ENCODE data around the gene VPS29.

VPS29 gene

GRCh38 chr12:110501752-110502738 lies at the start of gene VPS29, which contains the start of gene RAD9B:
TSS of gene VPS29 (minus strand) at chr12:110502111. CDS start at chr12:110502051, 60 bp downstream.
TSS of gene RAD9B (plus strand) at chr12:110502331. CDS start at chr12:110502338, 7 bp downstream.
- peak; percentile 96 for DNase-seq (ENCODE audit: low read depth in 2 of 2)

GRCh38 chr12:110550981-110551380 lies 49.1 kb upstream of the VPS29 start:
- no peak for DNase-seq (ENCODE audit: low read depth in 2 of 2)

- DNase-seq (ENCODE audit: low read depth in 2 of 2) = no peak
Measured at GRCh38 chr12:110549716-110550115, 47.8 kb upstream of the VPS29 start.

GRCh38 chr12:110548678-110549077 lies 46.8 kb upstream of the VPS29 start:
- peak; percentile 60 for DNase-seq (ENCODE audit: low read depth in 2 of 2)

GRCh38 chr12:110547090-110547489 lies 45.2 kb upstream of the VPS29 start:
- no peak for DNase-seq (ENCODE audit: low read depth in 2 of 2)

GRCh38 chr12:110546339-110546738 lies 44.4 kb upstream of the VPS29 start:
- DNase-seq (ENCODE audit: low read depth in 2 of 2) = peak; percentile 90 to 92

- no peak for DNase-seq (ENCODE audit: low read depth in 2 of 2)
Measured at GRCh38 chr12:110545812-110546211, 43.9 kb upstream of the VPS29 start.

- DNase-seq (ENCODE audit: low read depth in 2 of 2) = peak; percentile 93
Measured at GRCh38 chr12:110545259-110545658, 43.3 kb upstream of the VPS29 start.

- no peak for DNase-seq (ENCODE audit: low read depth in 2 of 2)
Measured at GRCh38 chr12:110543965-110544364, 42.1 kb upstream of the VPS29 start.

GRCh38 chr12:110543252-110543959 lies 41.5 kb upstream of the VPS29 start:
- DNase-seq (ENCODE audit: low read depth in 2 of 2) = no peak

- no peak for DNase-seq (ENCODE audit: low read depth in 2 of 2)
Measured at GRCh38 chr12:110540048-110540447, 38.1 kb upstream of the VPS29 start.

- no peak for DNase-seq (ENCODE audit: low read depth in 2 of 2)
Measured at GRCh38 chr12:110538869-110539622, 37.1 kb upstream of the VPS29 start.

- no peak for DNase-seq (ENCODE audit: low read depth in 2 of 2)
Measured at GRCh38 chr12:110537605-110538409, 35.9 kb upstream of the VPS29 start.

GRCh38 chr12:110536834-110537604 lies 35.1 kb upstream of the VPS29 start:
- no peak for DNase-seq (ENCODE audit: low read depth in 2 of 2)

GRCh38 chr12:110534811-110535210 lies 32.9 kb upstream of the VPS29 start:
- DNase-seq (ENCODE audit: low read depth in 2 of 2) = no peak

GRCh38 chr12:110533607-110534006 lies 31.7 kb upstream of the VPS29 start:
- no peak for DNase-seq (ENCODE audit: low read depth in 2 of 2)

GRCh38 chr12:110532644-110533043 lies 30.7 kb upstream of the VPS29 start:
- DNase-seq (ENCODE audit: low read depth in 2 of 2) = no peak

- peak; percentile 46 to 52 for DNase-seq (ENCODE audit: low read depth in 2 of 2)
Measured at GRCh38 chr12:110531741-110532333, 29.9 kb upstream of the VPS29 start.

- no peak for DNase-seq (ENCODE audit: low read depth in 2 of 2)
Measured at GRCh38 chr12:110530511-110530910, 28.6 kb upstream of the VPS29 start.
